Activated CD8-positive, alpha-beta memory T cell treated with anti-CD3 and anti-CD28 coated beads, Interleukin-2, amount 50 U/mL, for 24 hours (primary cell): Measurements from ENCODE around the gene ADAMTS2.
"Not testable (repeated sequence)": the region's sequence is repeated elsewhere in the genome, so short reads cannot be mapped to it uniquely, and the experiment has no call there.

Source experiments
- DNase-seq: peaks from one replicate; pipeline ENCODE4 v3.0.0-alpha.2; 2020; ENCODE audit errors: extremely low read depth

Gene ADAMTS2

GRCh38 chr5:179325296-179326031 lies 19.8 kb downstream of the ADAMTS2 start:
- no peak for DNase-seq

DNA sequence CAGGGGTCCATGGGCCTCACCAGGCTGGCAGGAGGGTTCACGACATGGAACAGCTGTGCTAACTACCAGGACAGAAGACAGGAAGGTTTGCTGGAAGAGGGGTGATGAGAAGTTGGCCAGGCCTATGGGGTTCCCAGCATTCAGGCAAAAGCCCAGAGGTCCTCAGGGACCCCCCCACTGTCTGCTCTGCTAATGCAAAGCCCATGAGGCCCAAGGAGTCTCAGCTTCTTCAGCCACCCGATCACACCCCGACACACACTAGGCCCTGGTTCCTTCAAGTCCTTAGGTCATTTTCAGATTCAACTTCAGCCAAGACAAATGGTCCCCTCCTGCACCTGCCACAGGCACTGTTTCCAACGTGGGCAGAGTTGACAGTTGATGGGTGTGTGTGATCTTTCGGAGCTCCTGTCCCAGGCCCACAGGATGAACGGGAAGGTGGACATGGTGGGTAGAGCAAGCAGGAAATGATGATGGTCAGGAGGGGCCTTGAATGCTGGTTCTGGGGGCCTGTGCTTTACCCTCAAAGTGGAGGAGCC lies 20.4 kb downstream of the ADAMTS2 start:
- DNase-seq: no peak

DNA sequence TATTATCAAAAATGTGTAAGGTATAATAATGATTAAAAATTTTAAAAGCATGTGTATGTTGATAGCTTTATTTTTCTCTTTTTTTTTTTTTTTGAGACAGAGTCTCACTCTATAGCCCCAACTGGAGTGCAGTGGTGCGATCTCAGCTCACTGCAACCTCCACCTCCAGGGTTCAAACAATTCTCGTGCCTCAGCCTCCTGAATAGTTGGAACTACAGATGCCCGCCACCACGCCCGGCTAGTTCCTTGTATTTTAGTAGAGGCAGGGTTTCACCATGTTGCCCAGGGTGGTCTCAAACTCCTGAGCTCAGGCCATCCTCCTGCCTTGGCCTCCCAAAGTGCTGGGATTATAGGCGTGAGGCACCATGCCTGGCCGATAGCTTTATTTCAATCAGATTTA lies 20.9 kb downstream of the ADAMTS2 start:
- DNase-seq: not testable (repeated sequence)

DNA sequence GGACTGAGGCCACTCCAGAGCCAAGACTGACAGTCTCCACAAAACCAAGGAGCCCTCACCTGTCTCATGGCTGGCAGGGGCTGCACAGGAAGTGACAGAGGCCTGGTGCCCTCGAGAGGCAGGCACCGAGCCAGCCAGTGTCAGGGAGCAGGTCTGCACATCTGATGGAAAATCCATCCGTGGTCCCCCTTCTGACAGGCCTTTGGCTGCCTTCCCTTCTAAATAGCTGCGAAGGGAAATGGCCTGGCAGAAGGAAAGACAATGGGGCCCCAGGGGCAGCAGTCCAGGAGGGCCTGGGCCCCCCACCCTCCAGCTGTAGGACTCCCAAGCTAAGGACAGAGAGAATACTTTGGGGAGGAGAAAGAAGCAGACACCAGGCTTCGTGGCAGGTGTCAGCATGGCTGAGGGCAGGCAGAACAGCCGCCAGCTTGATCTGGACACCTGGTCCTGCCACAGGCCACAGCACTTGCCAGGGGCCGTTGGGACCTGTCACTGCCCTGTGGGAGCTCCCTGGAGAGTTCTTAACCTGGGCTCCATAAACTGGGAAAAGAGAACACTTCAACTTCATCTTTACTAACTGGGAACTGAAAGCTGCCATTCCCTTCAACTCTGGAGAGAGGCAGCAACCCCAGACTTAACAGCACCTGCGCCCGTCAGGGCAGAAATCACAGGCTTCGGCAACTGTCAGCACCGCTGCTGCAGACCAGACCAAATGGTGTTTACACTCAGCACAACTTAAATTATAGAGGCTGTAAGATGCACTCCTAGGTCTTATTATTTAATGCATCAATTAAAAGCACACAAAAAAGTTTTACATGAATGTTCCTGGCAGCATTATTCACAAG lies 22.0 kb downstream of the ADAMTS2 start:
- no peak for DNase-seq

DNA sequence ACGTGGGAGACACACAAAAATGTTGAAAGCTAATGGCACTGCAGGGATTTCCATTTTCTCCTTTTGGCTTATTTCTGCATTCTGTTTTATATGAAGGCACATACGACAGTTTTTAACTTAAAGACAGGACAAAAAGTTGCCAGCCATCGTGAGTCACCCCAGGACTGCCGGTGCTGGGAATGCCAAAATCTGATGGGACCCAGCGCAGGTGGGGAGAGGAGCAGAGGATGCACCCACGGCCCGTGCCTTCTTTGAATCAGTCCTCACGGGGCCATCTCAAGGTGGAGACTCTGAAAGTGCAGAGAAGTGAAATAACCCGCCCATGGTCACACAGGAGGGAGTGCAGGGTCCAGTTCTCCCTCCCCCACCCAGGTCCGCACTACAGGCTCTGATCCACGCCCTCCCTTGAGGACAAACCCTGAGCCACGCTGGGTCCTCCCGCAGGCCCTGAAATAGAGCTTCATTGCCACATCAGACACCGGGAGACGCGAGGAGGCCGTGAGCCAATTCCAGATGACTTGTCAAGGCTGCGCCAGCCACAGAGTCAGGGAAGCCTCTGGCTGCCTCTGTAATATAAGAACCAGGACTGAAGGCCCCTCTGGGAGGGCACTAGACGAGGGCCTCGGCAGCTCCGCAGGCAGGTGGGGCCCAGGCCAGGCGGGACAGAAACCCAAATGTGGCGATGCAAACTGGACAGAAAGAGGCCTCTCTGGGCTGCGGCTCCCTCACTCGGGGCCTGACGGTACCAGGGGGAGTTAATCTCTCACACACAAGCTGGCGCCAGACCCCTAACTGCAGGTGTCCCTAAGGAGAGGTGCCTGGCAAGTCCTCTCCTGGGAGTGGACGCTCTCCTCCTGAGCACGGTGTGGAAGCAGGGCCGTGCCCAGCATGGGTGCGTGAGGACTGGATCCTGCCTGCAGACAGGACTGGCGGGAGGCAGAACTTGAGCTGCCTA lies 22.9 kb downstream of the ADAMTS2 start:
- no peak for DNase-seq

DNA sequence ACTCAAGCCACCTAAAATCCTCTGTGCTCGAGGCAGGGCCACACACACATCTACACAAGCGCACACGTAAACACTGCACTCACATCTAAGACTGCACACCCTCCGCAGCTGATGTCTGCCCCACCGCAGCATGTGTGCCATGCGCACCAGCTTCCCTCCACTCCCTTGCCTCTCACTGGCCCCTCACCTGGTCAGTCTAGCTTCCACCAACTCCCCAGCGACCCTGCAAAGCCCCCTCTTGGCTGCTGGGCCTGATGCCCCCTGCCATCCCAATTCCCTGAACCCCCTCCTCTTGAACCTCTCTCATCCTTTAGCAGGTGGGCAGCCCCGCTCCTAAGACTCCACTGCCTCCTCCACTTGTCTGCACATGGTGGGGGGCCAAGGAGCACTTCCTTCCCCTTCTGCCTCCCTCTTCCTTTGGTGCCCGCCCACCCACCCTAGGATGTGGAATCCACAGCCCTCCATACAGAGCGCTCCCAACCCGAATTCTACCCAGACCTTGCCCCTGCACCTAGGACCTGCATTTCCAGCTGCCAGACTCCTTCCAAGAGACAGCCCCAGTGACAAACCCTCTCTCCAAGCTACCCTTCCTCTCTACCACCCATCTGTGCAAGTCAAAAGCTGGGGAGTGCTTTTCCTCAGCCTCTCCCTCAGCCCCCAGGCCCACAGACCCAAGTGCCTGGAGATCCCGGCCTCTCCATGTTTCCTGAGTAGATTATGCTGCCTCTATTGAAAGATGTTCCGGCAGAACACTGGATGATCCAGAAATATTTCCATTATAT lies 23.9 kb downstream of the ADAMTS2 start:
- no peak for DNase-seq

DNA sequence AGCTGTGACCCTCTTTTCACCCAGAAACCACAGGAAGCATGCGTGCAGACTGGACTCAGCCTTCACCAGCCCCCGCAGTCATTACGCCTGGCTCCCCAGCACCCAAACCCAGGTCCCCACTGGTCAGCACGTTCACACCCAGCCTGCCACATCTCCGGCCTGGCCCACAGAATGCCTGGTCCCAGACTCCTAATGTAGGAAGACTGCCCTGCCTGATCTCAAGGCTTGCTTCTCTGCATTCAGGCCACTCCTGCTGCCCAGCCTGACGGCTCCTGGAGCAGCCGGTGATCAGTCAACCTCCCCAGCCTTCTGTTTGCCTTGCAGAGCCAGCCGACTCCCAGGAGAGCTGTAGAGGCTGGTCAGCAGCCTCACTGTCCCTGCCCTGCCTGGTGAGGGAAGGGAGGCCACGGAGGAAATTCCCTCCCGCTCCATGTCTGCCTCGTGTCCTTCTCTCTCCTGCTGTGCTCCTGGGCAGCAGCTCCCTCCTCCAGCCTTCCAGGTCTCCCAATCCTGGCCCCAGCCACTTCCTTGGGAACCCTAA lies 25.4 kb downstream of the ADAMTS2 start:
- DNase-seq: no peak

DNA sequence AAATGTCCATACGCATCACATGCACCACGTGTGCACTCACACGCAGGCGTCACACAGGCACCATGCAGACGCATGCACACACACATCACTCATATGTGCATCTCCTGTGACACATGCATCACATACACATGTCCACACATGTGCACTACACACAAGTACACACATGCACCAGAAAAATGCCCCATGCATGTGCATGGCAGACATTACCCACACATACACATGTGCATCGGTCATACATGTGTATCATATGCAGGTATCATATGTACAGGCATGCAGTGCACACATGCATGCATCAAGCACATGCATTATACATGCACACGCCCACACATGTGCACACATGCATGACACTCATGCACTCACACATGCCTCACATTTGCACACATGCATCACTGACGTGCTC lies 26.1 kb downstream of the ADAMTS2 start:
- no peak for DNase-seq

GRCh38 chr5:179318221-179318955 lies 26.9 kb downstream of the ADAMTS2 start:
- DNase-seq: no peak

GRCh38 chr5:179317411-179318220 lies 27.6 kb downstream of the ADAMTS2 start:
- DNase-seq: no peak

- DNase-seq: no peak
Measured at GRCh38 chr5:179316982-179317381, 28.3 kb downstream of the ADAMTS2 start.

GRCh38 chr5:179316111-179316551 lies 29.1 kb downstream of the ADAMTS2 start:
- no peak for DNase-seq

DNA sequence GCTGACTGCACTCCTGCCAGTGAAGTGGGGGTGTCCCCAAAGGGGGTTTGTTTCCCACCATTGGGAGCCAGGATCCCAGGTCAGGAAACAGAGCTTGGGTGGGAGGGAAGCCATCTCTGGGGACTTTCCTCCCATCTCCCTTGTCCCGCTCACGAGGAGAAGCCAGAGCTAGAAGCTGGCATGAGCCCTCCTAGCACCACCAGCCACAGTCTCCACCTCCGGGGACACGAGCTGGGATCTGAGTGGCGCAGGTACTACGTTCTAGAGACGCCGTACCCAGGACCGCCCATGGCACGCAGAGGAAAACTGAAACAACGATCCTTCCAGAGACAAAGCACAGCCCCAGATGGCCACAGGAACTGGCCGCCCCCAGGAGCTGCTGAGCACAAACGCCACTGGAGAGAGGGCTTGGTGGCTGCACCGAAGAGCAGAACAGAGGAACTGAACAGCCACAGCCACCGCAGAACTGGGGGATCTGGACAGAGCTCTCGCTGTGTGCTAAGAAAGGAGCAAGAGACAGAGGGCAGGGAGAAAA lies 29.8 kb downstream of the ADAMTS2 start:
- no peak for DNase-seq

DNA sequence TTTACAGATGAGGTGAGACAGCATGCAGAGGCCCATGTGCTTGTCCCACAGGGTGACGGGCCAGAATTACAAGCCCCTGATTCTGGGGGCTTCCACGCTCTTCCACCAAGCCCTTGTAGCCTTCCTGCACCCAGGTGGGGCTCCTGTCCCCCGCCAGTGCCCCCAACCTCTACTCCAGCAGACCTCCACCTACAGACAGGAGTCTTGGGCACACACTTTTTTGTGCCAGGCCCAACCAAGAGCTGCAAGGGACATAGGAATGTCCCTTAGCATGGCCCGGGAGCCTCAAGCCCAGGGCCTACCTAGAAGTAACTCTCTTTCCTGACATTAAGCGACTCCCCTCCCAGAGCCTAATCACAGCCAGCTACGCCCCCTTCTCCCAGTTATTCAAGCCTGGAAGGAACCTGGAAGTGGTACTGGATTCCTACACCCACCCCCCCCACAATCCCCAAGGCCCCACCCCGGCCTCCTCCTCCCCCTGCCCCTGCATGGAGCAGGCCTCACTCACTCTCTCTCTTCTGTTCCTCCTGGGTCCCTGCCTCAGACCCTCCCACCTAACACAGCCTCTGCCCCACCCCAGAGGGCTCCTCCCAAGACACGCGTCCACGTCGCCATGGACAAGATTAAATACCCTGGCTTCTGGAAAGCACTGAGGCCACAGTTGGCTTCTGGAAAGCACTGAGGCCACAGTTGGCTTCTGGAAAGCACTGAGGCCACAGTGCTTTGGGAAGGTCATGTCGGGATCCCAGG lies 30.5 kb downstream of the ADAMTS2 start:
- no peak for DNase-seq

- DNase-seq: no peak
Measured at GRCh38 chr5:179313849-179314521, 31.3 kb downstream of the ADAMTS2 start.

DNA sequence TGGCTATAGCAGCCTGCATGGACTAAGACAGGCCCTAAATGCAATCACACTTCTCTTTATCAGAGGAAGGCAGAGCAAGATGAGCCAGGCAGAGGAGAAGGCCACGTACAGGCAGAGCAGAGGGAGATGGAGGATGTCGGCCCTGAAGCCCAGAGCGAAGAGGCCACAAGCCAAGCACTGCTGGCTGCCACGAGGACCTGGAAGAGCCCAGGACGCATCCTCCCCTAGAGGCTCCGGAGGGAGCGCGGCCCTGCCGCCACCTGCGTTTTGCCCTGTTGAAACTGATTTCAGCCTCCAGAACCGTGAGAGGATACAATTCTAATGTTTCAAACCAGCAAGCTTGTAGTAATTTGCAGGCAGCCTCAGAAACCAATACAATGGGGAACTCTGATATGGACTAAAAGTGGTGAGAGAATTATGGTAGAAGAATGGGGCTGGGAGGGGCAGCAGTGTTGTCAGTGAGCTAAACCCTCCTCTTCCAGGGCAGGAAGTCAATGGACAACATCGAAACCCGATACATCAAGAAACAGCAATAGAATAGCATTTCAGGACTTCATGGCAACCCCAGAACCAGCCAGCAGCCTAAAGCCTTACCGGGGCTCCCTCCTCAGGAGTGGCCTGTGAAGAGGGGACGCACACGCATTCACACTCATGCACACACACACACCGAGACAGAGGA lies 32.6 kb downstream of the ADAMTS2 start:
- no peak for DNase-seq

DNA sequence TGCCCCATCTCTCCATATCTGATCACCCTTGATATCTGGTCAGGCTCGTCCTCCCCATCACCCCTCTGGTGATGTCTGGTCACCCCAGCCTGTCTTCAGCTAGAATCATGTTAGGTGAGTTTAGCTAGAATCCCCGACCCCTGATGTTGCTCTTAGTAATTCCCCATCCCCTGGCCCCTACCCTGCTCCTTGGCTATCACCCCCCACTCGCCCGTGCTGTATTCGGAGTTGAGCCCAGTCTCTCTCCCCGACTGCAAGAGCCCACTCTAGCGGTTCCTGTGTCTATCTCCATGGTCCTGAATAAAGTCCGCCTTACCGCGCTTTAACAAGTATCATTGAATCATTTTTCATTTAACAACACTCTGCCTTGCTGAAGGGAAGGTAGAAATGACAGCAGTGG lies 33.7 kb downstream of the ADAMTS2 start:
- no peak for DNase-seq
